ENCODE data around the gene CYBB.
"Not testable (repeated sequence)": the region's sequence is repeated elsewhere in the genome, so short reads cannot be mapped to it uniquely, and the experiment has no call there.

The CYBB gene

GRCh38 chrX:37759878-37760418, 19.9 kb upstream of the CYBB start:
- TF ChIP-seq CTCF (IDR thresholded peaks at IDR 0.05; ENCODE audit: borderline replicate concordance, control extremely low read depth, extremely low read depth, insufficient read depth, missing control alignments) = no peak
- DNase-seq (ENCODE audit: low spot score) = no peak
- in situ Hi-C loops (cut with MboI; ENCODE audit: low sequenced_read_pairs, unreplicated experiment) = no loop called here

GRCh38 chrX:37763400-37763799, 16.5 kb upstream of the CYBB start:
- in situ Hi-C loops (cut with MboI; ENCODE audit: low sequenced_read_pairs, unreplicated experiment) = no loop called here
- DNase-seq (ENCODE audit: low spot score) = no peak
- no peak for TF ChIP-seq CTCF (IDR thresholded peaks at IDR 0.05; ENCODE audit: borderline replicate concordance, control extremely low read depth, extremely low read depth, insufficient read depth, missing control alignments)

- TF ChIP-seq CTCF (IDR thresholded peaks at IDR 0.05; ENCODE audit: borderline replicate concordance, control extremely low read depth, extremely low read depth, insufficient read depth, missing control alignments) = no peak
- in situ Hi-C loops (cut with MboI; ENCODE audit: low sequenced_read_pairs, unreplicated experiment) = no loop called here
- DNase-seq (ENCODE audit: low spot score) = no peak
These were observed 14.4 kb upstream of the CYBB start for GRCh38 chrX:37765507-37765906.

- in situ Hi-C loops (cut with MboI; ENCODE audit: low sequenced_read_pairs, unreplicated experiment) = no loop called here
- TF ChIP-seq CTCF (IDR thresholded peaks at IDR 0.05; ENCODE audit: borderline replicate concordance, control extremely low read depth, extremely low read depth, insufficient read depth, missing control alignments) = no peak
- DNase-seq (ENCODE audit: low spot score) = no peak
These were observed 12.4 kb upstream of the CYBB start for GRCh38 chrX:37767430-37767829.

- in situ Hi-C loops (cut with MboI; ENCODE audit: low sequenced_read_pairs, unreplicated experiment); DNase-seq (ENCODE audit: low spot score): not testable (repeated sequence)
These were observed 11.0 kb upstream of the CYBB start for GRCh38 chrX:37768866-37769265.

- no peak for TF ChIP-seq CTCF (IDR thresholded peaks at IDR 0.05; ENCODE audit: borderline replicate concordance, control extremely low read depth, extremely low read depth, insufficient read depth, missing control alignments)
- DNase-seq (ENCODE audit: low spot score) = no peak
- in situ Hi-C loops (cut with MboI; ENCODE audit: low sequenced_read_pairs, unreplicated experiment) = no loop called here
These were observed 3.4 kb upstream of the CYBB start for GRCh38 chrX:37776283-37776986.

- no peak for DNase-seq (ENCODE audit: low spot score)
- in situ Hi-C loops (cut with MboI; ENCODE audit: low sequenced_read_pairs, unreplicated experiment) = no loop called here
- TF ChIP-seq CTCF (IDR thresholded peaks at IDR 0.05; ENCODE audit: borderline replicate concordance, control extremely low read depth, extremely low read depth, insufficient read depth, missing control alignments) = no peak
These were observed 2.9 kb upstream of the CYBB start for GRCh38 chrX:37776987-37777325.
